ENCODE results near the gene KRT83.

The KRT83 gene

DNA sequence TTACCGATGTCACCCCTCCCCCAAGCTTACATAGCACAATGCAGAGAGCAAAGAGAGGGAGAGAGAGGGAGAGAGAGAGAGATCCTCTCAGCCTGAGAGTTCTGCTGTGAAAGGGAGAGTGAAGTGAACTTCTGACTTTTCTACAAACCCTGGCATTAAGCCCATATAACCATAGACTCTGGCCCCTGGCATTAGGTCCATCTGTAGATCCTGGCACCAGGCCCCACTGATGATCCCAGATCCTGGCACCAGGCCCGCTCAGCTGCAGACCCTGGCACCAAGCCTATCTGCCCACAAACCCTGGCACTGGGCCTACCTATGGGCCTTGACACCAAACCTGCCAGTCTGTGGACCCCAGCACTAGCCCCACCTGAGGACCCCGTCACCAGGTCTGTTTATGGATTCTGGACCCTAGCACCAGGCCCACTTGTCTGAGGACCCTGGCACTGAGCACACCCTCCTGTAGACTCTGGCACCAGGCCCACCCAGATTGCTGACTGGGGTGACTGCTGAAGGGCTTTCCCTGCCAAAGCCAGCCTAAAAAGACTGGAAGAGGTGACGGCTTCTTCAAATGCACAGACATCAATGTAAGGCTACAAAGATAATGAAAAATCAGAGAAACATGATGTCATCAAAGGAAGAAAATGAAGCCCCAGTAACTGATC, 14.5 kb upstream of the KRT83 start:
- Histone ChIP-seq H3K4me3 (ENCODE audit: low read depth in 1 of 2, low read length in 1 of 2) (no peak overlapping the region), H3K27ac (no peak overlapping the region), H3K4me1 (ENCODE audit: control insufficient read depth in 1 of 2, insufficient read depth in 1 of 2, low read depth in 1 of 2, low read length in 1 of 2) (no peaks in the 10 kb centered on the region), H3K27me3 (peaks cover 24% of the 10 kb centered on the region), H3K36me3 (no peaks in the 10 kb centered on the region), H3K9me3 (no peaks in the 10 kb centered on the region)
- TF ChIP-seq, protein P1, sequence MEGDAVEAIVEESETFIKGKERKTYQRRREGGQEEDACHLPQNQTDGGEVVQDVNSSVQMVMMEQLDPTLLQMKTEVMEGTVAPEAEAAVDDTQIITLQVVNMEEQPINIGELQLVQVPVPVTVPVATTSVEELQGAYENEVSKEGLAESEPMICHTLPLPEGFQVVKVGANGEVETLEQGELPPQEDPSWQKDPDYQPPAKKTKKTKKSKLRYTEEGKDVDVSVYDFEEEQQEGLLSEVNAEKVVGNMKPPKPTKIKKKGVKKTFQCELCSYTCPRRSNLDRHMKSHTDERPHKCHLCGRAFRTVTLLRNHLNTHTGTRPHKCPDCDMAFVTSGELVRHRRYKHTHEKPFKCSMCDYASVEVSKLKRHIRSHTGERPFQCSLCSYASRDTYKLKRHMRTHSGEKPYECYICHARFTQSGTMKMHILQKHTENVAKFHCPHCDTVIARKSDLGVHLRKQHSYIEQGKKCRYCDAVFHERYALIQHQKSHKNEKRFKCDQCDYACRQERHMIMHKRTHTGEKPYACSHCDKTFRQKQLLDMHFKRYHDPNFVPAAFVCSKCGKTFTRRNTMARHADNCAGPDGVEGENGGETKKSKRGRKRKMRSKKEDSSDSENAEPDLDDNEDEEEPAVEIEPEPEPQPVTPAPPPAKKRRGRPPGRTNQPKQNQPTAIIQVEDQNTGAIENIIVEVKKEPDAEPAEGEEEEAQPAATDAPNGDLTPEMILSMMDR (IDR thresholded peaks at IDR 0.05), result no peak

DNA sequence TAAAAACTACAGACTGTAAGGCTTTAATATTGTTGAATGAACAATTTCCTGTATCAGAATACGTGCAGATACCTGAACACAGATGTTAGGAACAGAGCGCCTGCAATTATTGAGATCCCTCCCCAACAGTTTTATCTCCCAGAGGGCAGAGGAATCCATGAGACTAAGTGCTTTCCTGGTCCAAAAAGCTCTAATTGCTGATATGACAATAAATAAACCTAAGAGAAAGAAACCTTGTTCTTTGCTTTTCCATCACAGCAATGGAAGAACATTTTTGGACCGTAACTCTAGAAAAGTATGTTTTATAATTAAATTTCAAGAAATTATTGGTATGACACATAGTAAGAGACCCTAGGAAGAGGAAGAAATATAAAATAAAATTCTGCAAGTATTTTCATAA, 13.0 kb upstream of the KRT83 start:
- TF ChIP-seq, protein P1 (IDR thresholded peaks at IDR 0.05), result no peak
- Histone ChIP-seq H3K27ac (no peak overlapping the region), H3K36me3 (no peaks in the 10 kb centered on the region), H3K4me3 (ENCODE audit: low read depth in 1 of 2, low read length in 1 of 2) (no peak overlapping the region), H3K9me3 (no peaks in the 10 kb centered on the region), H3K27me3 (peaks cover 40% of the 10 kb centered on the region), H3K4me1 (ENCODE audit: control insufficient read depth in 1 of 2, insufficient read depth in 1 of 2, low read depth in 1 of 2, low read length in 1 of 2) (no peaks in the 10 kb centered on the region)

DNA sequence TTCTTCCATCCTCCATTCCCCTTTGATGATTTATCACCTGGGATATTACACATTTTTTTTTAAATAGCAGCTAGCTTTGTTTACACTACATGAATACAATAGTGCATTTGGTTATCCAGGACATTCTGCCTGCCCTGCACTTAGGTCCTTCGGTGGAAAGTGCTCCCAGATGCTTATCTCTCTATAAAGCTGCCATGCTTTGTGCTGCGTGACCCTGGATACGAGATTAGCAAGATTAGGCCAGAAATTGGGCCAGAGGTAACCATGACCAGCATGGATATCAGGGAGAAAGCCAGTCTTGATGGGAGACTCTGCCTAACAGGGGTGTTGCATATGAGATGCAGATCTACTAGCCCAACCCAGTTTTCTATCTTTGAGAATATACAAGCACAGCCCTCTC, 12.1 kb upstream of the KRT83 start:
- Histone ChIP-seq H3K4me1 (ENCODE audit: control insufficient read depth in 1 of 2, insufficient read depth in 1 of 2, low read depth in 1 of 2, low read length in 1 of 2) (no peaks in the 10 kb centered on the region), H3K36me3 (no peaks in the 10 kb centered on the region), H3K9me3 (no peaks in the 10 kb centered on the region), H3K27me3 (peaks cover 41% of the 10 kb centered on the region), H3K4me3 (ENCODE audit: low read depth in 1 of 2, low read length in 1 of 2) (no peak overlapping the region), H3K27ac (no peak overlapping the region)
- TF ChIP-seq, protein P1 (IDR thresholded peaks at IDR 0.05), result no peak

DNA sequence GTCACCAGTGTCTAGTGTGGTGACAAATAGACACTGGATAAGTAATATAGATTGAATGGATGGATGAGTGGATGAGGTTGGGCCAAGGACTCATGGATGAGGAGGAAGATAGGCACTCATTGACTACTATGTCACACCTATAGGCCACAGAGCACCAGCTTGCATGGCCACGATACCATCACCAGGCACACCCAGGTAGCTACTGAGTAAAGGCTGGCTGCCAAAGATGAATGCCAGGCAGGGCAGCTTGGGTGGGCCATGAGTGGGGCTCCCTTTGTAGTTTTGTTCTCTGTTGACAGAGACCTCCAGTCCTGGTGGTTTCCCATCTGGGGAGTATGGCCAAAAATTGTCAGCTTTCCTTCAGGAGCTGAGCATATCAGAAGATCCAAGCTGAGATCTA, 11.2 kb upstream of the KRT83 start:
- Histone ChIP-seq H3K27me3 (peaks cover 41% of the 10 kb centered on the region), H3K9me3 (no peaks in the 10 kb centered on the region), H3K27ac (no peak overlapping the region), H3K4me3 (ENCODE audit: low read depth in 1 of 2, low read length in 1 of 2) (no peak overlapping the region), H3K4me1 (ENCODE audit: control insufficient read depth in 1 of 2, insufficient read depth in 1 of 2, low read depth in 1 of 2, low read length in 1 of 2) (no peaks in the 10 kb centered on the region), H3K36me3 (no peaks in the 10 kb centered on the region)
- TF ChIP-seq, protein P1 (IDR thresholded peaks at IDR 0.05), result no peak

DNA sequence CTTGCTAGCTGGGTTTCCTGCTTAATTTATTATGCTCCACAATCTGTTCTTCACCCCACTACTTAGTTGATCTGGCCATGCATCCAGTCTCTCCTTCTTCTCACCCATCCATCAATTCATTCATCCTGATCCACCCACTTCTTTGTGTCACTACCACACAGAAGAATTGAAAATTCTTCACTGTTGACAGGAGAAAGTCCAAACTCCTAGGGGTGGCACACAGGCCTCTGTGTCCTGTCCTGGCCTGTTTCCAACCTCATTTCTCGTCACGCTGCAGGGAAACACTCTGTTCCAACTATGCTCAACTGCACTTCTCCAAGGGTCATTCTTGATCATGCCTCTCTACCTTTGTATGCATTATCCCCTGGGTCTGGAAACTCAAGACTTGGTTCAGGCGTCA, 10.6 kb upstream of the KRT83 start:
- TF ChIP-seq, protein P1 (IDR thresholded peaks at IDR 0.05), result no peak
- H3K27me3 ChIP-seq, result peaks cover 46% of the 10 kb centered on the region
- no peaks in the 10 kb centered on the region for H3K4me1 ChIP-seq (ENCODE audit: control insufficient read depth in 1 of 2, insufficient read depth in 1 of 2, low read depth in 1 of 2, low read length in 1 of 2)
- no peak overlapping the region for H3K4me3 ChIP-seq (ENCODE audit: low read depth in 1 of 2, low read length in 1 of 2)
- H3K36me3 ChIP-seq, result no peaks in the 10 kb centered on the region
- H3K9me3 ChIP-seq, result no peaks in the 10 kb centered on the region
- H3K27ac ChIP-seq, result no peak overlapping the region

Measured in neutrophil (primary cell).